PFSK-1 (cell line): ENCODE data around the gene GABRB1.

Experiments used
- POLR2AphosphoS5 ChIP-seq: IDR thresholded peaks from 2 replicates; pipeline ENCODE4 v1.6.1; 2012; ENCODE audit warnings: low read depth, mild to moderate bottlenecking, control low read depth, low read length, moderate library complexity
- SIN3A ChIP-seq: IDR thresholded peaks from 2 replicates; pipeline ENCODE4 v1.6.1; 2012; ENCODE audit warnings: mild to moderate bottlenecking, low read length, moderate library complexity, borderline replicate concordance; ENCODE audit not compliant: insufficient read depth

- TF ChIP-seq POLR2AphosphoS5 (no peak), SIN3A (no peak)
Observed at GRCh38 chr4:47185761-47186160, 154.4 kb downstream of the GABRB1 start.
